GM23338 (cell line): ENCODE data around the gene SLC2A11. TPM values are rescaled to one million over a fixed set of nuclear protein-coding genes. Genes with fewer than 3 reads are reported as not detected.

ENCODE experiments used
- ATAC-seq: fragments of 200-7000 bp; cut with Tn5 transposase; 3 replicates; pipeline ENCODE4 v1.9.1; 2020
- DNase-seq: peaks from one replicate; pipeline ENCODE4 v3.0.0-alpha.2; 2015; ENCODE audit warnings: low spot score
- H2AFZ ChIP-seq: fragments of 200-600 bp; sonication (generic); 2 replicates; pipeline ENCODE4 v1.8.0; 2016; ENCODE audit warnings: antibody characterized with exemption, mild to moderate bottlenecking, moderate library complexity
- H3F3A ChIP-seq: fragments of 200-600 bp; sonication (generic); replicated peaks from 2 replicates; pipeline ENCODE4 v1.8.0; 2017; ENCODE audit warnings: antibody characterized with exemption, mixed run types, low read depth
- H3K27ac ChIP-seq: fragments of 200-600 bp; sonication (generic); 2 replicates; pipeline ENCODE4 v1.6.1; 2016; ENCODE audit warnings: low read depth
- H3K27me3 ChIP-seq: fragments of 200-600 bp; sonication (generic); 2 replicates; pipeline ENCODE4 v1.8.0; 2016; ENCODE audit warnings: mild to moderate bottlenecking, mixed run types, moderate library complexity; ENCODE audit not compliant: insufficient read depth
- H3K36me3 ChIP-seq: fragments of 200-600 bp; sonication (generic); 2 replicates; pipeline ENCODE4 v1.8.0; 2016; ENCODE audit warnings: mild to moderate bottlenecking; ENCODE audit not compliant: insufficient read depth
- H3K4me1 ChIP-seq: fragments of 200-600 bp; sonication (generic); 2 replicates; pipeline ENCODE4 v1.8.0; 2016; ENCODE audit warnings: mild to moderate bottlenecking, moderate library complexity; ENCODE audit not compliant: insufficient read depth
- H3K4me2 ChIP-seq: fragments of 200-600 bp; sonication (generic); 2 replicates; pipeline ENCODE4 v1.7.1; 2017; ENCODE audit warnings: mixed run types
- H3K4me3 ChIP-seq: fragments of 200-600 bp; sonication (generic); 2 replicates; pipeline ENCODE4 v1.6.1; 2016; ENCODE audit warnings: mixed run types
- H3K79me2 ChIP-seq: fragments of 200-600 bp; sonication (generic); replicated peaks from 2 replicates; pipeline ENCODE4 v1.8.0; 2017; ENCODE audit warnings: mild to moderate bottlenecking; ENCODE audit not compliant: insufficient read depth
- H3K9me2 ChIP-seq: fragments of 200-600 bp; sonication (generic); 2 replicates; pipeline ENCODE4 v1.8.0; 2017; ENCODE audit not compliant: insufficient read depth
- H4K20me1 ChIP-seq: fragments of 200-600 bp; sonication (generic); replicated peaks from 2 replicates; pipeline ENCODE4 v1.8.0; 2017; ENCODE audit warnings: mild to moderate bottlenecking; ENCODE audit not compliant: insufficient read depth
- H3K27ac Mint-ChIP-seq: 2 replicates; pipeline ENCODE4 v1.8.0; 2020; ENCODE audit warnings: inconsistent platforms, mild to moderate bottlenecking, moderate library complexity, mixed read lengths
- H3K27me3 Mint-ChIP-seq: 3 replicates; pipeline ENCODE4 v1.8.0; 2022; ENCODE audit warnings: low read depth, mild to moderate bottlenecking, moderate library complexity, mixed read lengths, inconsistent platforms; ENCODE audit not compliant: insufficient read depth, poor library complexity
- H3K36me3 Mint-ChIP-seq: 3 replicates; pipeline ENCODE4 v1.8.0; 2021; ENCODE audit warnings: low read depth, mild to moderate bottlenecking, inconsistent platforms, moderate library complexity, mixed read lengths
- H3K4me1 Mint-ChIP-seq: 3 replicates; pipeline ENCODE4 v1.8.0; 2020; ENCODE audit warnings: mild to moderate bottlenecking, inconsistent platforms, mixed read lengths
- H3K4me3 Mint-ChIP-seq: 3 replicates; pipeline ENCODE4 v1.8.0; 2021; ENCODE audit warnings: moderate library complexity, mild to moderate bottlenecking, inconsistent platforms, mixed read lengths
- H3K9me3 Mint-ChIP-seq: 3 replicates; pipeline ENCODE4 v1.8.0; 2020; ENCODE audit warnings: moderate library complexity, mild to moderate bottlenecking, inconsistent platforms, mixed read lengths
- CREB1 ChIP-seq: fragments of 250-450 bp; sonication (Bioruptor Pico); IDR thresholded peaks from 2 replicates; pipeline ENCODE4 v1.5.0; 2020; ENCODE audit warnings: low read depth, mild to moderate bottlenecking, moderate library complexity
- EZH2 ChIP-seq: fragments of 200-600 bp; sonication (generic); IDR thresholded peaks from one replicate; pipeline ENCODE4 v1.8.0; 2017; ENCODE audit warnings: antibody characterized with exemption, mild to moderate bottlenecking, low read depth; ENCODE audit not compliant: unreplicated experiment
- EZH2phosphoT487 ChIP-seq: fragments of 200-600 bp; sonication (generic); IDR thresholded peaks from one replicate; pipeline ENCODE4 v1.8.1; 2018; ENCODE audit warnings: antibody characterized with exemption; ENCODE audit not compliant: unreplicated experiment
- JUNB ChIP-seq: IDR thresholded peaks from one replicate; pipeline ENCODE4 v1.6.1; 2016; ENCODE audit warnings: antibody characterized with exemption; ENCODE audit not compliant: unreplicated experiment
- NANOG ChIP-seq: IDR thresholded peaks from 2 replicates; pipeline ENCODE4 v1.6.1; 2016; ENCODE audit warnings: antibody characterized with exemption, borderline replicate concordance
- POLR2AphosphoS5 ChIP-seq: IDR thresholded peaks from 2 replicates; pipeline ENCODE4 v1.6.1; 2016; ENCODE audit warnings: antibody characterized with exemption, low read depth
- REST ChIP-seq: IDR thresholded peaks from one replicate; pipeline ENCODE4 v1.6.1; 2018; ENCODE audit warnings: antibody characterized with exemption; ENCODE audit not compliant: unreplicated experiment
- STAT1 ChIP-seq: IDR thresholded peaks from one replicate; pipeline ENCODE4 v1.6.1; 2016; ENCODE audit warnings: antibody characterized with exemption; ENCODE audit not compliant: unreplicated experiment
- ZNF114 ChIP-seq: fragments of 250-450 bp; sonication (Bioruptor Pico); IDR thresholded peaks from 2 replicates; pipeline ENCODE4 v1.5.0; 2020; ENCODE audit warnings: mild to moderate bottlenecking, moderate library complexity
- ZNF462 ChIP-seq: fragments of 250-450 bp; sonication (Bioruptor Pico); IDR thresholded peaks from 2 replicates; pipeline ENCODE4 v1.5.0; 2020; ENCODE audit warnings: mild to moderate bottlenecking, moderate library complexity
- polyA plus RNA-seq: library from polyadenylated mRNA; unstranded; fragments of >200 nt; fragmentation: Nextera tagmentation; extraction: Ambion mirVana; gene quantifications from 2 replicates; pipeline ENCODE4 v1.2.1, GENCODE V29; 2016
- total RNA-seq: library from RNA; depleted of rRNA; stranded (reverse); fragments of >200 nt; shearing (Covaris generic); gene quantifications from 2 replicates; pipeline ENCODE4 v1.2.3, GENCODE V29; 2014

The SLC2A11 gene
- total and polyA plus RNA-seq, 2 experiments from 2014 or later: 7.1 to 21.8 TPM

GRCh38 chr22:23909296-23909898 is 51.7 kb downstream of the SLC2A11 start:
- Histone ChIP-seq H3K4me1 (peaks cover 41% of the 10 kb centered on the region), H3K27me3 (no peaks in the 10 kb centered on the region), H3K36me3 (no peaks in the 10 kb centered on the region; the same call in 1 of the 2 replicates), H3K4me3 (no peak overlapping the region), H2AFZ (no peak overlapping the region), H3K4me2 (peak overlapping the region; percentile 42; the same call in 1 of the 2 replicates), H3F3A (peaks cover 6% of the 10 kb centered on the region; the same call in 1 of the 2 replicates), H3K9me2 (peaks cover 4% of the 10 kb centered on the region; the same call in 1 of the 2 replicates), H3K27ac (0 out of 2 replicates have a peak overlapping the region, but pooled peaks have one; percentile 12), H4K20me1 (no peaks in the 10 kb centered on the region), H3K79me2 (no peaks in the 10 kb centered on the region)
- Mint-ChIP-seq H3K27ac (no peak overlapping the region), H3K4me1 (peaks cover 38% of the 10 kb centered on the region), H3K9me3 (peaks cover 23% of the 10 kb centered on the region), H3K27me3 (peaks cover 13% of the 10 kb centered on the region), H3K4me3 (no peak overlapping the region), H3K36me3 (peaks cover 7% of the 10 kb centered on the region; the same call in 2 of the 3 replicates)
- DNase-seq: no peak
- no peak for ATAC-seq
- TF ChIP-seq POLR2AphosphoS5: no peak
- TF ChIP-seq CREB1 (CRISPR knock-in tag): no peak
- TF ChIP-seq ZNF462 (CRISPR knock-in tag): no peak
- no peak for TF ChIP-seq ZNF114 (CRISPR knock-in tag)
- TF ChIP-seq EZH2: no peak
- no peak for TF ChIP-seq EZH2phosphoT487
- TF ChIP-seq REST: no peak
- no peak for TF ChIP-seq JUNB
- TF ChIP-seq STAT1: no peak
- no peak for TF ChIP-seq NANOG
